Trophoblast cell (in vitro differentiated cells and primary cell): Measurements from ENCODE around the gene CFAP46.

ENCODE experiments used
- DNase-seq, 2 donors: peaks; one replicate each; pipeline ENCODE4 v3.0.0-alpha.2; 2016
- H2AFZ ChIP-seq: 2 replicates; pipeline ENCODE4 v1.6.1; 2013; ENCODE audit warnings: low read length, moderate library complexity, mild to moderate bottlenecking; ENCODE audit not compliant: insufficient read depth, poor library complexity
- H2AK5ac ChIP-seq: 2 replicates; pipeline ENCODE4 v1.6.1; 2013; ENCODE audit warnings: mild to moderate bottlenecking, low read length
- H2BK120ac ChIP-seq: 2 replicates; pipeline ENCODE4 v1.6.1; 2013; ENCODE audit warnings: low read length, mild to moderate bottlenecking, moderate library complexity; ENCODE audit not compliant: insufficient read depth, poor library complexity
- H2BK12ac ChIP-seq: 2 replicates; pipeline ENCODE4 v1.6.1; 2013; ENCODE audit warnings: mild to moderate bottlenecking, low read length, moderate library complexity
- H2BK5ac ChIP-seq: 2 replicates; pipeline ENCODE4 v1.6.1; 2013; ENCODE audit warnings: low read length, low read depth, moderate library complexity, mild to moderate bottlenecking; ENCODE audit not compliant: poor library complexity
- H3K14ac ChIP-seq: 2 replicates; pipeline ENCODE4 v1.6.1; 2013; ENCODE audit warnings: mild to moderate bottlenecking, low read length
- H3K18ac ChIP-seq: 2 replicates; pipeline ENCODE4 v1.6.1; 2013; ENCODE audit warnings: mild to moderate bottlenecking, low read length
- H3K23ac ChIP-seq: 2 replicates; pipeline ENCODE4 v1.6.1; 2013; ENCODE audit warnings: low read length
- H3K27ac ChIP-seq: 2 replicates; pipeline ENCODE4 v1.5.1; 2013; ENCODE audit warnings: low read depth, mild to moderate bottlenecking, inconsistent platforms, low read length, moderate library complexity
- H3K27me3 ChIP-seq: 2 replicates; pipeline ENCODE4 v1.6.1; 2013; ENCODE audit warnings: inconsistent platforms, mild to moderate bottlenecking, low read length, moderate library complexity; ENCODE audit not compliant: insufficient read depth
- H3K36me3 ChIP-seq, 2 experiments: 1 replicate in 1 of 2; 2 replicates in 1 of 2; pipeline ENCODE4 v1.6.1; 2013; ENCODE audit warnings: low read length in 2 of 2, mild to moderate bottlenecking in 2 of 2, moderate library complexity in 1 of 2; ENCODE audit not compliant: insufficient read depth in 2 of 2, control insufficient read depth in 1 of 2
- H3K4ac ChIP-seq: 2 replicates; pipeline ENCODE4 v1.6.1; 2013; ENCODE audit warnings: low read depth, mild to moderate bottlenecking, low read length, moderate library complexity
- H3K4me1 ChIP-seq, 2 experiments: 1 replicate in 1 of 2; 2 replicates in 1 of 2; pipeline ENCODE4 v1.6.1; 2013; ENCODE audit warnings: low read length in 2 of 2, mild to moderate bottlenecking in 2 of 2, moderate library complexity in 1 of 2; ENCODE audit not compliant: insufficient read depth in 2 of 2, control insufficient read depth in 1 of 2
- H3K4me2 ChIP-seq: 2 replicates; pipeline ENCODE4 v1.6.1; 2013; ENCODE audit warnings: inconsistent platforms, mild to moderate bottlenecking, low read length, moderate library complexity
- H3K4me3 ChIP-seq: 2 replicates; pipeline ENCODE4 v1.5.1; 2013; ENCODE audit warnings: mild to moderate bottlenecking, low read depth, low read length, inconsistent platforms
- H3K79me1 ChIP-seq: one replicate; pipeline ENCODE4 v1.6.1; 2013; ENCODE audit warnings: low read length
- H3K79me2 ChIP-seq: 2 replicates; pipeline ENCODE4 v1.6.1; 2013; ENCODE audit warnings: low read length, mild to moderate bottlenecking; ENCODE audit not compliant: control insufficient read depth, insufficient read depth, poor library complexity
- H3K9ac ChIP-seq: 2 replicates; pipeline ENCODE4 v1.6.1; 2013; ENCODE audit warnings: mild to moderate bottlenecking, low read length
- H3K9me3 ChIP-seq: 2 replicates; pipeline ENCODE4 v1.6.1; 2013; ENCODE audit warnings: low read depth, mild to moderate bottlenecking, control low read depth, inconsistent platforms, low read length; ENCODE audit not compliant: insufficient read depth
- H4K12ac ChIP-seq: 2 replicates; pipeline ENCODE4 v1.6.1; 2013; ENCODE audit warnings: low read depth, mild to moderate bottlenecking, low read length, moderate library complexity
- H4K8ac ChIP-seq: 2 replicates; pipeline ENCODE4 v1.6.1; 2013; ENCODE audit warnings: low read depth, mild to moderate bottlenecking, low read length, moderate library complexity
- H4K91ac ChIP-seq: one replicate; pipeline ENCODE4 v1.6.1; 2013; ENCODE audit warnings: low read depth, mild to moderate bottlenecking, low read length, moderate library complexity
- WGBS: extraction: QIAGEN DNeasy Blood & Tissue Kit; methylation state at CpG from one replicate; pipeline ENCODE4 v1.1.7; 2013; ENCODE audit warnings: missing lambda C conversion rate; ENCODE audit not compliant: insufficient read length, insufficient coverage; ENCODE audit errors: extremely low coverage; 5-methylcytosine and 5-hydroxymethylcytosine counted together

Gene CFAP46

DNA sequence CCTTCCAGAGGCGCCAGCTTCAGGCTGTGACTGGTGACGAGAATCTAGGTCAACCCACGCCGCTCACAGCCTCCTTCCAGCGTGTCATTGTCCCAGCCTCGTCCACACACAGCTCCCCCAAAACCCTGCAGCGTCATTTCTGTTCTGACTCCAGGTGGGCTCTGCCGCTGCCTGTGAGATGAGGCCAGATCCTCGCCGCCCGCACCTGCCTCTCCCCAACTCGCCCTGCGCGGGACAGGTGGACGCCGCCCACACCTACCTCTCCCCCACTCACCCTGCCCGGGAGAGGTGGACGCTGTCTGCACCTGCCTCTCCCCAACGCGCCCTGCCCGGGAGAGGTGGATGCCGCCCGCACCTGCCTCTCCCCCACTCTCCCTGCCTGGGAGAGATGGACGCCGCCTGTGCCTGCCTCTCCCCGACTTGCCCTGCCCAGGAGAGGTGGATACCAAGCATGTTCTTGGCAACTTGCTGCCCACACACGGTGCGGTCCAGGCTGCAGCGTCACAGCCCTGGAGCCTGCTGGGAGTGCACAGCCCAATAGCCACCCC is 32.0 kb upstream of the CFAP46 start:
- Histone ChIP-seq H3K4me3 (no peak overlapping the region), H3K9me3 (peaks cover 7% of the 10 kb centered on the region), H4K12ac (no peak overlapping the region), H2AK5ac (no peak overlapping the region), H2BK120ac (no peak overlapping the region), H3K4me1 (no peaks in the 10 kb centered on the region), H3K79me1 (no peaks in the 10 kb centered on the region), H4K8ac (no peak overlapping the region), H3K4ac (no peak overlapping the region), H2AFZ (no peak overlapping the region), H3K18ac (no peak overlapping the region), H2BK12ac (no peak overlapping the region), H4K91ac (no peak overlapping the region), H3K36me3 (no peaks in the 10 kb centered on the region), H2BK5ac (no peak overlapping the region), H3K27ac (no peak overlapping the region), H3K14ac (no peak overlapping the region), H3K79me2 (no peaks in the 10 kb centered on the region), H3K23ac (no peak overlapping the region), H3K4me2 (no peak overlapping the region), H3K9ac (no peak overlapping the region), H3K27me3 (no peaks in the 10 kb centered on the region)
- no CpG with 5 or more reads among the region's 29 CpGs for WGBS
- DNase-seq: no peak

DNA sequence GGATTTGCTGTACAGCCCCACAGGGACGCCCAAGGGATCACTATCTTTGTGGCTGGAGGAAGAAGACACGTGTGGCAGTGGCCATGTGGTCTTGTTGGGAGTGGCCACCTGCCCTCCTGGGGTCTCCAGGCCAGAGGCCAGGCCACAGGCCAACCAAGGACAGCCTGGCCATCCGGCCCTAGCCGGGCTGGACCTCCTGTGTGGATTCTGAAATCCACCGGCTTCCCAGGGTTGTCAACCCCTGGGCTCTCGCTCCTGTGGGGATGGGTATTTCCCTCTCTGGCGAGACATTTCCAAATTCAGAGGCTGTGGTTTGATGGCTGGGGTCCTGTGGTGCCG is 31.5 kb upstream of the CFAP46 start:
- Histone ChIP-seq H3K4me1 (no peaks in the 10 kb centered on the region), H3K36me3 (no peaks in the 10 kb centered on the region), H4K8ac (no peak overlapping the region), H4K12ac (no peak overlapping the region), H2BK12ac (no peak overlapping the region), H3K27me3 (no peaks in the 10 kb centered on the region), H3K79me2 (no peaks in the 10 kb centered on the region), H3K4ac (no peak overlapping the region), H2AFZ (no peak overlapping the region), H3K18ac (no peak overlapping the region), H3K4me3 (no peak overlapping the region), H2AK5ac (no peak overlapping the region), H3K9ac (no peak overlapping the region), H3K27ac (no peak overlapping the region), H3K14ac (no peak overlapping the region), H3K79me1 (no peaks in the 10 kb centered on the region), H3K4me2 (no peak overlapping the region), H3K23ac (no peak overlapping the region), H4K91ac (no peak overlapping the region), H3K9me3 (peaks cover 7% of the 10 kb centered on the region), H2BK5ac (no peak overlapping the region), H2BK120ac (no peak overlapping the region)
- DNase-seq: no peak
- no CpG with 5 or more reads among the region's 8 CpGs for WGBS

DNA sequence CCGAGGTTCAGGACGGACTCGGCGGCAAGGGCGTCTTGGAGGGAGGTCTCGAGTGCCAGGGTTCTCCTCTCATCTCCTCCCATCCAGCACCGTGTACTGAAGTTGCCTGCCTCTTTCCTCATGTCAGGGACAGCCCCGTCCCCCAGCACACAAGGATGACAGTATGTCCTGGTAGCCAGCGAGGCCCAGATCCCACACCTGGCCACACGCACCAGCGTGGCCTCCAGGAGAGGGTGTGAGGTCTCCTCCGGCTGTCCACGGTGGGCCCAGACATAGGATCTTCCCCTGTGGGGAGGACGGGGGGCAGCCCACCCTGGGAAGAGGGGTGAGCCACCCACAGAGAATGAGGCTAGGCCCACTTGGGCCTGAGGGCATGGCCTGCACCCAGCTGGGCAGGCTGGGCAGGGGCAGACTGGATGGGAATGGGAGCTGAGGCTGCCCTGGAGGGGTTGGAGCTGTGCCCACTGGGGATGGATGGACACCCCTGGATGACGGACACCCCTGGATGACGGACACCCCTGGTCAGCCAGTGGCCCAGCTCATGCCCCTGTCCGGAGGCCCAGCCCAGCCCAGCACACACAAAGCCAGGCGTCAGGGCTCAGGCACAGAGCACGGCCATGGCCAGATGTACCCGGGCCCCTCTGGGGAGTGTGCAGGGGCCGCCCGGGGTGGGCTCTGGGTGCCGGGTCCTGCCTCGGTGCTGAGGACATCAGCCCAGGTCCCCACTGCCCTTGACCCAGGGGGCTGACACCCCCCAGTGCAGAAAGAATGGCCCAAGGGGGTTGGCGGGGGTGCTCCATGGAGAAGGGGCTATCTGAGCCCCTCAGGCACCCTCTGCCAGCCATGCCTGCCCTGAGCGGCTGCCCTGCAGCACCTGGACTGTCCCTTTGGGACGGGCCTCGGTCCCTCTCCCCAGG is 30.9 kb upstream of the CFAP46 start:
- Histone ChIP-seq H2AFZ (no peak overlapping the region), H3K4me1 (no peaks in the 10 kb centered on the region), H3K79me2 (no peaks in the 10 kb centered on the region), H3K14ac (no peak overlapping the region), H3K27ac (no peak overlapping the region), H2AK5ac (no peak overlapping the region), H3K27me3 (no peaks in the 10 kb centered on the region), H3K18ac (no peak overlapping the region), H4K91ac (no peak overlapping the region), H4K8ac (no peak overlapping the region), H3K4me3 (no peak overlapping the region), H2BK120ac (no peak overlapping the region), H3K79me1 (no peaks in the 10 kb centered on the region), H4K12ac (no peak overlapping the region), H2BK5ac (no peak overlapping the region), H3K9me3 (peaks cover 7% of the 10 kb centered on the region), H2BK12ac (no peak overlapping the region), H3K36me3 (no peaks in the 10 kb centered on the region), H3K23ac (no peak overlapping the region), H3K4me2 (no peak overlapping the region), H3K4ac (no peak overlapping the region), H3K9ac (no peak overlapping the region)
- no CpG with 5 or more reads among the region's 28 CpGs for WGBS
- no peak for DNase-seq

DNA sequence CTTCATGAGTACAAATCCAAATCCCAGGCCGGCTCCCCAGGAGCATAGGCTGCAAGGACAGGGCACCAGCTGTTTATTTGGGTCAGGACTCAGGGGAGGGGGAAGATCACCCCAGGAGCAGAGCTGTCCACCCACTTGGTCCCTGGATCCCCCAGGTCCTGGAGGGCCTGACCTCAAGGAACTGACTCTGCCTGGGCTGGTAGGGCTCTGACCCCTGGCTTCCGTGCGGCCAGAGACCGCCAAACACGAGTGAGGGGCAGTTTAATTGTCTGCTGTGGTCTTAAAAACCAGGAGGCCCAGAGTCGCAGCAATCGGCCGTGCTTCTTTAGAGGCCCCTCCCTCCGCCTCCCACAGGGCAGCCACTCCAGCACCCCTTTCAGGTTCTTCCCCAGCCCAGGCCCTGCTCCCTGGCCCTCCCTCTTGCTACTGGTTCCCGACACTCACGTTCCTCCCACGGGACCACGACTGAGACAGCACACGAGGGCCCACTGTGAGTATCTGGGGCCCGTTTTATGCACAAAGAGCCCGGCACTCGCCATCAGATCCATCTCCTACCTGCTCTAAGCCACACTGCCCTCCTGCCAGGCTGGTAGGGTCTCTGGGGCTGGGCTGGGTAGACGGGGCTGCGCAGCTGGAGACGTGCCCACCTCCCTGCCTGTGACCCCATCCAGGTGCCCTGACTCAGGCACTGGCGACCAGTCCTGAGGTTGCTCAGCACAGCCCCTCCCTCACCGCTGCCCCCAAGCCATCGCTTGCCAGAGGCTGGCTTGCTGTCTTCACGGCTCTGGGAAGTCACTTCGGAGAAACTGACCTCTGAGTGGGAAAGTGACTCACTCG is 30.0 kb upstream of the CFAP46 start:
- Histone ChIP-seq H3K4ac (no peak overlapping the region), H2BK5ac (no peak overlapping the region), H2AFZ (no peak overlapping the region), H3K27me3 (no peaks in the 10 kb centered on the region), H4K8ac (no peak overlapping the region), H2AK5ac (no peak overlapping the region), H4K12ac (no peak overlapping the region), H3K9ac (no peak overlapping the region), H2BK12ac (no peak overlapping the region), H4K91ac (no peak overlapping the region), H3K79me2 (no peaks in the 10 kb centered on the region), H3K14ac (no peak overlapping the region), H3K79me1 (no peaks in the 10 kb centered on the region), H3K4me1 (no peaks in the 10 kb centered on the region), H3K27ac (no peak overlapping the region), H2BK120ac (no peak overlapping the region), H3K4me2 (no peak overlapping the region), H3K18ac (no peak overlapping the region), H3K9me3 (peaks cover 8% of the 10 kb centered on the region), H3K36me3 (no peaks in the 10 kb centered on the region), H3K23ac (no peak overlapping the region), H3K4me3 (no peak overlapping the region)
- DNase-seq: no peak
- no CpG with 5 or more reads among the region's 26 CpGs for WGBS
